Adrenal gland (tissue), 12 donors: Measurements from ENCODE around the gene EDAR. TPM values are rescaled to one million over a fixed set of nuclear protein-coding genes. Genes with fewer than 3 reads are reported as not detected.

Experiments
- DNase-seq, 7 donors: peaks; one replicate each; pipeline ENCODE4 v3.0.0-alpha.2; 2019 to 2020
- H3K27ac ChIP-seq, 5 donors: fragments of 200-600 bp; sonication (generic) in 4 of 5; 1 replicate in 3 of 5; 2 replicates in 2 of 5; pipeline versions ENCODE4 v1.5.1 to v1.8.0; 2016 to 2020; ENCODE audit warnings: mild to moderate bottlenecking in 1 of 5
- H3K27me3 ChIP-seq: fragments of 200-600 bp; 2 replicates; pipeline ENCODE4 v1.8.0; 2021
- H3K36me3 ChIP-seq, 2 donors: fragments of 200-600 bp; replicated peaks in 1 of 2; 1 replicate in 1 of 2; 2 replicates in 1 of 2; pipeline versions ENCODE4 v1.5.1 to v1.8.0; 2018 to 2022
- H3K4me1 ChIP-seq, 2 donors: fragments of 200-600 bp; replicated peaks in 1 of 2; 1 replicate in 1 of 2; 2 replicates in 1 of 2; pipeline versions ENCODE4 v1.5.1 to v1.8.0; 2018 to 2021
- H3K4me3 ChIP-seq, 4 donors: fragments of 200-600 bp; sonication (generic) in 3 of 4; one replicate each; pipeline ENCODE4 v1.5.1; 2016 to 2018
- H3K9me3 ChIP-seq, 3 donors: fragments of 200-600 bp; sonication (generic) in 1 of 3; replicated peaks in 1 of 3; 1 replicate in 2 of 3; 2 replicates in 1 of 3; pipeline versions ENCODE4 v1.5.1 to v1.8.0; 2016 to 2021
- POLR2A ChIP-seq, 2 donors: fragments of 450-650 bp; IDR thresholded peaks; one replicate each; pipeline ENCODE4 v1.6.1; 2017; ENCODE audit warnings: antibody characterized with exemption in 2 of 2, mild to moderate bottlenecking in 2 of 2, moderate library complexity in 1 of 2
- WGBS, 4 donors: extraction: QIAGEN DNeasy Blood & Tissue Kit in 2 of 4; methylation state at CpG; one replicate each; pipeline versions ENCODE4 v1.1.5 to v1.1.7; 2013 to 2017; 5-methylcytosine and 5-hydroxymethylcytosine counted together
- intact Hi-C, 2 donors: fragments of 100-400 bp; cut with DNase I; formaldehyde crosslinking; loops; one replicate each; pipeline versions ENCODE4 v1.14.1 to v1.15.0; 2022 to 2023
- polyA plus RNA-seq, 3 donors: library from polyadenylated mRNA; stranded (reverse); fragments of 200-250 nt in 2 of 3; fragments of 350-450 nt in 1 of 3; fragmentation: Illumina TruSeq in 1 of 3; extraction: RNeasy Lipid Tissue Mini Kit (QIAGEN cat#74804) in 1 of 3; gene quantifications; one replicate each; pipeline ENCODE4 v1.2.3, GENCODE V29; 2013 to 2014
- total RNA-seq, 9 donors: library from RNA; depleted of rRNA in 4 of 9; stranded (reverse); fragments of >200 nt in 4 of 9; fragments of 120-200 nt in 1 of 9; fragmentation: NEBNext Ultra II Directional in 1 of 9; extraction: Animal tissue kit (Norgen Biotek cat#: 25700) in 1 of 9; gene quantifications; one replicate each; pipeline versions ENCODE4 v1.1.0 to v1.2.4, GENCODE V29; 2013 to 2023
- TF ChIP-seq, protein P1 (sequence below), 6 experiments: fragments of 450-650 bp in 4 of 6; fragments of 200-600 bp in 2 of 6; sonication (generic) in 1 of 6; IDR thresholded peaks; 1 replicate in 5 of 6; 2 replicates in 1 of 6; pipeline versions ENCODE4 v1.5.1 to v1.8.0; 2016 to 2021; ENCODE audit warnings: antibody characterized with exemption in 6 of 6, mild to moderate bottlenecking in 2 of 6, moderate library complexity in 1 of 6
- donor health status: healthy with polysubstance abuse.
- donor health status: Bipolar disorder and iron deficiency.
- donor health status: DM: yes; HTN: yes; CAD: no.
- donor health status: DM: no; HTN: no; CAD: no.
- donor health status: DM: no; HTN: no; CAD: no.
- donor health status: DM: yes; HTN: yes; CAD: no.

The EDAR gene
- total and polyA plus RNA-seq, 12 donors, result not detected

DNA sequence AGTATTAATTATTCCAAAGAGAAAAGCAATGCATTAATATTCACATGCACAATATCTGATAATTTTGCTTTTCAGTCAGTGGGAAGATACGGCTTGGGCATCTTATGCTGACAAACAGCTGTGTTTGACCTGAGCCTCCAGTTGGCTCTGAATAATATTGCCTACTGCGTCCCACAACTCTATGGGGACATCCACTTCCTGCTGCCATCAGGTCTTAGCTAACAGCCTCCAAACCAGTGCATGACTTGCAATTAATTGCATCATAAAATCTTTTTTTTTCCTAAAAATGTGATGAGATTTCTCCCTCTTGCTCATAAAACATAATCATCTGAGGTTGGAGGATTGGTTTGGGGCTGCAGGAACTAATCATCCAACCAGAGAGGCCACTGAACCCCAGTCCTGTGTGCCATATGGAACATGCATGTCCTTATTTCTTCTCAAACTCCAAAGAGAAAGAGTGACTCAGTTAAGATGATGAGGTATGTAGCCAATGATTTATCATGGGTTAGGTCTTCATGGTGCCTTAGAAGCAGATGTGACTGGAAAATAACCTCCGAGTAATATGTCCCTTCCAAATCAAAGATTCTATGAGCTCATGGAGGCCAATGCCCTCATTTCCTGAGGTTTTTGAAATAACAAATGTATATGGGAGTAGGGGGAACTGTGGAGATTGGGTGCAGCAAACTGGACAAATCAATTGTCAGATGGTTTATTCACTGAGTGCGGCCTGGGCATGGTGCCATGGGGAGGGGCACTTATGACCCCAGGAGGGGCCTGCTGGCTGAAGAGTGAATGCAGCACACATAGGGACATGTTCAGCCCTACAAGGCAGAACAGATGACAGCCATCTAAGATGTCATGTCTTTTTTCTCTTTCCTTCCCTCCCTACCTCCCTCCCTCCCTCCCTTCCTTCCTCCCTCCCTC, 39.4 kb downstream of the EDAR start:
- H3K27ac ChIP-seq, result no peak overlapping the region

DNA sequence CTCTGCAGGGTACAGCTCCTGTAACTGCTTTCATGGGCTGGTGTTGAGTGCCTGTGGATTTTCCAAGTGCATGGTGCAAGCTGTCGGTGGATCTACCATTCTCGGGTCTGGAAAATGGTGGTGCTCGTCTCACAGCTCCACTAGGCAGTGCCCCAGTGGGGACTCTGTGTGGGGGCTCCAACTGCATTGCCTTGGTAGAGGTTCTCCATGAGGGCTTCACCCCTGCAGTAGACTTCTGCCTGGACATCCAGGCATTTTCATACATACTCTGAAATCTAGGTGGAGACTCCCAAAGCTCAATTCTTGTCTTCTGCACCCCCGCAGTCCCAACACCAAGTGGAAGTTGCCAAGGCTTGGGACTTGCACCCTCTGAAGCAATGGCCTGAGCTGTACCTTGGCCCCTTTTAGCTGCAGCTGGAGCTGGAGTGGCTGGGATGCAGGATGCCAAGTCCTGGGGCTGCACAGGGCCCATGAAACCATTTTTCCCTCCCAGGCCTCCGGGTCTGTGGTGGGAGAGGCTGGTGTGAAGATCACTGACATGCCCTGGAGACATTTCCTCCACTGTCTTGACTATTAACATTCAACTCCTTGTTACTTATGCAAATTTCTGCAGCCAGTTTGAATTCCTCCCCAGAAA, 41.6 kb downstream of the EDAR start:
- Histone ChIP-seq H3K4me3 (no peak overlapping the region), H3K4me1 (no peaks in the 10 kb centered on the region), H3K36me3 (no peaks in the 10 kb centered on the region), H3K27me3 (no peaks in the 10 kb centered on the region), H3K9me3 (peaks cover 0 to 9% (median 0%) of the 10 kb centered on the region in 3 donors), H3K27ac (no peak overlapping the region)
- intact Hi-C loops, result no loop called here
- DNase-seq, result no peak
- no peak for TF ChIP-seq POLR2A (IDR thresholded peaks at IDR 0.05)
- TF ChIP-seq, protein P1, sequence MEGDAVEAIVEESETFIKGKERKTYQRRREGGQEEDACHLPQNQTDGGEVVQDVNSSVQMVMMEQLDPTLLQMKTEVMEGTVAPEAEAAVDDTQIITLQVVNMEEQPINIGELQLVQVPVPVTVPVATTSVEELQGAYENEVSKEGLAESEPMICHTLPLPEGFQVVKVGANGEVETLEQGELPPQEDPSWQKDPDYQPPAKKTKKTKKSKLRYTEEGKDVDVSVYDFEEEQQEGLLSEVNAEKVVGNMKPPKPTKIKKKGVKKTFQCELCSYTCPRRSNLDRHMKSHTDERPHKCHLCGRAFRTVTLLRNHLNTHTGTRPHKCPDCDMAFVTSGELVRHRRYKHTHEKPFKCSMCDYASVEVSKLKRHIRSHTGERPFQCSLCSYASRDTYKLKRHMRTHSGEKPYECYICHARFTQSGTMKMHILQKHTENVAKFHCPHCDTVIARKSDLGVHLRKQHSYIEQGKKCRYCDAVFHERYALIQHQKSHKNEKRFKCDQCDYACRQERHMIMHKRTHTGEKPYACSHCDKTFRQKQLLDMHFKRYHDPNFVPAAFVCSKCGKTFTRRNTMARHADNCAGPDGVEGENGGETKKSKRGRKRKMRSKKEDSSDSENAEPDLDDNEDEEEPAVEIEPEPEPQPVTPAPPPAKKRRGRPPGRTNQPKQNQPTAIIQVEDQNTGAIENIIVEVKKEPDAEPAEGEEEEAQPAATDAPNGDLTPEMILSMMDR (IDR thresholded peaks at IDR 0.05), result no peak
- WGBS, 4 donors, result 85 to 88% (median 87%) methylated on average over 1 to 5 of the region's 5 CpGs

More for the DNA sequence above, 39.4 kb downstream of the EDAR start:
- Histone ChIP-seq H3K4me1 (no peaks in the 10 kb centered on the region), H3K36me3 (no peaks in the 10 kb centered on the region), H3K4me3 (no peak overlapping the region), H3K9me3 (peaks cover 0 to 9% (median 0%) of the 10 kb centered on the region in 3 donors), H3K27me3 (no peaks in the 10 kb centered on the region)
- no peak for DNase-seq
- WGBS, 4 donors, result 56 to 79% (median 68%) methylated on average over 4 of the region's 4 CpGs
- intact Hi-C loops, result no loop called here
- TF ChIP-seq POLR2A (IDR thresholded peaks at IDR 0.05), result no peak
- TF ChIP-seq, protein P1 (IDR thresholded peaks at IDR 0.05), result no peak

DNA sequence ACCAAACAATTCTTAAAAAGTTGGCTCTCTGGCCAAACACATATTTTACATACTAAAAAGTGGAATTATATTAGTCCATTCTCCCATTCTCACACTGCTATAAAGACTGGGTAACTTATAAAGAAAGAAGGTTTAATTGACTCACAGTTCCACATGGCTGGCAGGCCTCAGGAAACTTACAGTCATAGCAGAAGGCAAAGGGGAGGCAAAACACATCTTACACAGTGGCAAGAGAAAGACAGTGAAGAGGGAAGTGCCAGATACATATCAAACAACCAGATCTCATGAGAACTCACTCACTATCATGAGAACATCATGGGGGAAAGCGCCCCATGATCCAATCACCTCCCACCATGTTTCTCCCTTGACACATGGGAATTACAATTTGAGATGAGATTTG, 42.6 kb downstream of the EDAR start:
- Histone ChIP-seq H3K9me3 (peaks cover 0 to 9% (median 0%) of the 10 kb centered on the region in 3 donors), H3K4me3 (no peak overlapping the region), H3K36me3 (no peaks in the 10 kb centered on the region), H3K27ac (peak overlapping the region in 1 of 5 donors; percentile 48), H3K27me3 (no peaks in the 10 kb centered on the region), H3K4me1 (peaks cover 0 to under 1% of the 10 kb centered on the region in 2 donors)
- intact Hi-C loops, result no loop called here
- 75 to 100% (median 96%) methylated on average over 1 of the region's 1 CpG for WGBS, 4 donors
- TF ChIP-seq, protein P1 (IDR thresholded peaks at IDR 0.05), result no peak
- TF ChIP-seq POLR2A (IDR thresholded peaks at IDR 0.05), result no peak
- no peak for DNase-seq

DNA sequence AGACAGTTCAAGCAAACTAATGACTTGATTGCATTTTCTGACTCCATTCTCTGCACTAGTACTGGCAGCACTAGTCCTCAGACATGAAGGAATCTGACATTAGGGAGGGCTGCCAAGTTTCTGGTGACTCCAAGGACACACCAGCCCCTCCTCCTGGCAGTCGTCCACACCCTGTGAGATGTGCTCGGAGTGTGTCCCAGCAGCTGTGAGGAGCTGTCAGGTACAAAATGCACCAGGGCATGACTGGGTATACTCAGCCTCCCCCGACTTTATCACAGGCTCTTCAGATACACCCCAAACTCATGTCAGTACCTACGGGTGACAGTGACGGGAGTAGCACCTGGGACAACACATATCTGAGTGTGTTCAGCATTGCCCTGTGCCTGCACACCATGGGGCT, 43.1 kb downstream of the EDAR start:
- Histone ChIP-seq H3K9me3 (peaks cover 0 to 9% (median 0%) of the 10 kb centered on the region in 3 donors), H3K4me3 (no peak overlapping the region), H3K27ac (peak overlapping the region in 1 of 5 donors; percentile 48), H3K36me3 (no peaks in the 10 kb centered on the region), H3K27me3 (no peaks in the 10 kb centered on the region), H3K4me1 (peaks cover 0 to 5% of the 10 kb centered on the region in 2 donors)
- 39 to 45% (median 42%) methylated on average over 4 to 5 of the region's 5 CpGs for WGBS, 4 donors
- TF ChIP-seq, protein P1 (IDR thresholded peaks at IDR 0.05), result no peak
- no peak for TF ChIP-seq POLR2A (IDR thresholded peaks at IDR 0.05)
- intact Hi-C loops, result no loop called here
- peak; percentile 78 to 96 (median 87) for DNase-seq
